Activated T-helper 17 cell treated with anti-CD3 and anti-CD28 coated beads, Interleukin-2, amount 50 U/mL, for 72 hours (primary cell): ENCODE measurements around the gene MUC6. TPM values are rescaled to one million over a fixed set of nuclear protein-coding genes. Genes with fewer than 3 reads are reported as not detected.

Experiments used
- ATAC-seq: fragments of 150-1000 bp; cut with Tn5 transposase; replicated peaks from 2 replicates; pipeline ENCODE4 v1.10.0; 2021; ENCODE audit warnings: mild to moderate bottlenecking, moderate library complexity
- H3K27ac Mint-ChIP-seq: one replicate; pipeline ENCODE4 v1.8.0; 2022; ENCODE audit warnings: mixed read lengths
- H3K27me3 Mint-ChIP-seq: one replicate; pipeline ENCODE4 v1.8.0; 2022; ENCODE audit warnings: mixed read lengths
- H3K36me3 Mint-ChIP-seq: one replicate; pipeline ENCODE4 v1.8.0; 2022; ENCODE audit warnings: low read depth, mild to moderate bottlenecking, mixed read lengths
- H3K4me1 Mint-ChIP-seq: one replicate; pipeline ENCODE4 v1.8.0; 2022; ENCODE audit warnings: mixed read lengths
- H3K4me3 Mint-ChIP-seq: one replicate; pipeline ENCODE4 v1.8.0; 2022; ENCODE audit warnings: mild to moderate bottlenecking, mixed read lengths
- H3K9me3 Mint-ChIP-seq: one replicate; pipeline ENCODE4 v1.8.0; 2022; ENCODE audit warnings: mixed read lengths
- total RNA-seq, 2 donors: library from RNA; stranded (reverse); gene quantifications; one replicate each; pipeline ENCODE4 v1.2.3, GENCODE V29; 2022

Gene MUC6
- total RNA-seq, 2 donors from 2014 or later = not detected

DNA sequence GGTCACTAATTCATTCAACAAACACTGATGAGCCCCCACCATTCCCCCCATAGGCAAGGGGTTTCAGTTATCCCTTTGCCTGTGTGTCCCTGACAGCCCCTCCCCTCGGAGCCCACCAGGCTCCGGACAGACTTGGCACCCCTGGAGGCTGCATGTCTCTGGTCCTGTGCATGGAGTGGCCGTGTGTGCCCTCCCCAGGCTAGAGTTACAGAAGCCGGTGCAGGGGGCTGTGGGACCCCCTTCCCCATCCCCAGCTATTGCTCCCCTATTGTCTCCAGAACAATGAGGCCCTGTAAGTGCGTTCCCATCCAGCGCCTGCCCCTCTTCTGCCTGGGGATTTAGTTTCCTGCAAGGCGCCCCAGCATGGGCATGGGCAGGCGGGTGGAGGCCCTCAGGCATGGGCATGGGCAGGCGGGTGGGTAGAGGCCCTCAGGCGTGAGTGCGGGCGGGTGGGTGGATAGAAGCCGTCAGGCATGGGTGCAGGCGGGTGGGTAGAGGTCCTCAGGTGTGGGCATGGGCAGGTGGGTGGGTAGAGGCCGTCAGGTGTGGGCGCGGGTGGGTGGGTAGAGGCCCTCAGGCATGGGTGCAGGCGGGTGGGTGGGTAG lies 39.6 kb upstream of the MUC6 start:
- Mint-ChIP-seq H3K4me3 (no peak overlapping the region), H3K4me1 (no peaks in the 10 kb centered on the region), H3K27me3 (no peaks in the 10 kb centered on the region), H3K36me3 (no peaks in the 10 kb centered on the region), H3K27ac (no peak overlapping the region), H3K9me3 (no peaks in the 10 kb centered on the region)
- no peak for ATAC-seq

GRCh38 chr11:1075341-1075911 lies 38.9 kb upstream of the MUC6 start:
- Mint-ChIP-seq H3K27ac (no peak overlapping the region), H3K4me3 (no peak overlapping the region)

DNA sequence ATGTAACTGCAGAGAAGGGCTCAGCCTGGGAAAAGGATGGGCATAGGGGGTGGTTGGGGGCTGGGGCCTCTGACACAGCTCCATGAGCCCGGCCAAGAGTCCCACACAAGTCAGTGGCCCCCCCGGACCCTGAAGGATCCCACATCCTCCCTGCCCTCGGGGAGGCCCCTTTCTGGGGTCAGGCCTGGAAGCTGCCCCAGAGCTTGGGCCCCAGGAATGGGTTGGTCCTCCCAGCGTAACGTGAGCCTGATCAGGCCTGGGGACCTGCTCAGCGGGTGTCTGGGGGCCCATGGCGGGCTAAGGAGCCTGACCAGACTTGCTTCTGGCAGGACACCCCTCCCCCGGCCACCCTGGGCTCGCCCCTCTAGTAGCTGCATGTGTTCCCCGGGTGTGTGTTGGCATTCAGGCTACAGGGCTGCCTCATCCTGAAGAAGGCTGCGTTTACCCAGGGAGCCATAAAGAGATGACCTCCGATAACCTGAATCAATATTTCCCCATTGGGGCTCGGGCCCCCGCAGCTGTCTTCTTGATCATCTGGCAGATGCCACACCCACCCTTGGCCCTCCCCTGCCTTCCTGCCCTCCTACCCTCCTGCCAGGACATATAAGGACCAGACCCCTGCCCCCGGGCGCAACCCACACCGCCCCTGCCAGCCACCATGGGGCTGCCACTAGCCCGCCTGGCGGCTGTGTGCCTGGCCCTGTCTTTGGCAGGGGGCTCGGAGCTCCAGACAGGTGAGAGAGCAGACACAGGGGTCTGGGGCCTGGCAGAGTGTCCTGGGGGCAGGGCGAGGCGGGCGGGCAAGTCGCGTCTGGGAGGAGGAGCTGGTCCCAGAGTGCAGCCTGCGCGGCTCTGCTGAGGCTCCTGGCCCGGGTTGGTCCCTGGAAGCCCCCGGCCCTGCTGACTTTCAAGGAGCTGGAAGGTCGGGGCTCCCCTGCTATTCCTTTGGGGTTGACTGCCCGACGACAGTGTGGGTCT lies 38.0 kb upstream of the MUC6 start, which contains the start of gene MUC2:
MUC2 (plus strand) TSS at position 631 of the 978 bp plus-strand sequence.
- Mint-ChIP-seq H3K36me3 (no peaks in the 10 kb centered on the region), H3K4me3 (no peak within 1 kb of the TSS), H3K27ac (no peak within 1 kb of the TSS), H3K4me1 (peaks cover 3% of the 10 kb centered on the region), H3K27me3 (peaks cover 6% of the 10 kb centered on the region), H3K9me3 (no peaks in the 10 kb centered on the region)
- ATAC-seq = no peak

More at GRCh38 chr11:1075341-1075911, 38.9 kb upstream of the MUC6 start:
- no peaks in the 10 kb centered on the region for H3K27me3 Mint-ChIP-seq
- ATAC-seq = no peak
- no peaks in the 10 kb centered on the region for H3K9me3 Mint-ChIP-seq
- no peaks in the 10 kb centered on the region for H3K4me1 Mint-ChIP-seq
- H3K36me3 Mint-ChIP-seq = no peaks in the 10 kb centered on the region

DNA sequence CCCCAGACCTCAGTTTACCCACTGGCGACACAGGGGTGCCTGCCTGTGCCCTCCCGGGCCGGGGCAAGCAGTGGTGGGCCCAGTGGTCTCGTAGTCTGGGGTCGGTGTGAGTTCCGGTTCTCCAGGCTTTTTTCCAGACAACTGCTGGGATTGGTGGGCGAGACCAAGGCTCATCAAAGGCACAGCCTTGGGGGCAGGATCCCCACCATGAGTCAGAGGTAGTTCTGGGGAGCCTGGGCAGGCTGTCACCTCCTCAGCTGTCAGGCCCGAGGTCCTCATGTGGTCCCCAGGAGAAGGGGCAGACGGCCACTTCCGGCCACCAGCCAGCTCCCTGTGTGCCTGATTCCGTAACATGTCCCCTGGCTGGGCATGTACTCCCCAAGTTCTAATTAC lies 37.3 kb upstream of the MUC6 start:
- no peaks in the 10 kb centered on the region for H3K9me3 Mint-ChIP-seq
- H3K4me1 Mint-ChIP-seq = peaks cover 3% of the 10 kb centered on the region
- no peak overlapping the region for H3K4me3 Mint-ChIP-seq
- no peak overlapping the region for H3K27ac Mint-ChIP-seq
- H3K36me3 Mint-ChIP-seq = no peaks in the 10 kb centered on the region
- ATAC-seq = no peak
- peaks cover 7% of the 10 kb centered on the region for H3K27me3 Mint-ChIP-seq

DNA sequence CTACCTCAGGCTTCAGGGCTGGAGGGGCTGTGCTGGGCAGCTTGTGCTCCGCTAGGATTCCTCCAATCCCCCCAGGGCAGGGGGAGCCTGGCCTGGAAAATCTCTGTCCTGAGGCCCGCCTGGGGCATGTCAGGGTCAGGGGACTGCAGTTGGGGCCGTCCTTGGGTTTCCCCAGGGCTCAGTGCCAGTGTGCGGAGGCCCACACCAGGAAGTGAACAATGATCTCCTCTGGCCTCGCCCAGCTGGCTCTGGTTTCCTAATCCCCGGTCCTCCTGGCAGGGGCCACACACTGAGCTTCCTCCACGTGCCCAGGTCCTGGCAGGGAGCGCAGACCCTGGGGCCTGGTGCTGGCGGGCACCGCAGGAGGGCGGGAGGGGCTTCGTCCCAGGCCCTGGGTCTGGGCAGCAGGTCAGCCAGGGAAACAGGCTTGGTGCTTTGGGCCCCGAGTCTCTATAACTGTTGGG lies 36.8 kb upstream of the MUC6 start:
- Mint-ChIP-seq H3K4me3 (no peak overlapping the region), H3K27me3 (peaks cover 7% of the 10 kb centered on the region), H3K36me3 (no peaks in the 10 kb centered on the region), H3K4me1 (peaks cover 3% of the 10 kb centered on the region), H3K9me3 (no peaks in the 10 kb centered on the region), H3K27ac (no peak overlapping the region)
- ATAC-seq = no peak

- Mint-ChIP-seq H3K27ac (no peak overlapping the region), H3K27me3 (peaks cover 7% of the 10 kb centered on the region), H3K9me3 (no peaks in the 10 kb centered on the region), H3K4me1 (peaks cover 3% of the 10 kb centered on the region), H3K4me3 (no peak overlapping the region), H3K36me3 (no peaks in the 10 kb centered on the region)
- ATAC-seq = no peak
Observed at GRCh38 chr11:1072821-1073231, 36.3 kb upstream of the MUC6 start.

GRCh38 chr11:1072116-1072820 lies 35.8 kb upstream of the MUC6 start:
- Mint-ChIP-seq H3K9me3 (no peaks in the 10 kb centered on the region), H3K27me3 (peaks cover 7% of the 10 kb centered on the region), H3K4me1 (peaks cover 3% of the 10 kb centered on the region), H3K27ac (no peak overlapping the region), H3K36me3 (no peaks in the 10 kb centered on the region), H3K4me3 (no peak overlapping the region)
- no peak for ATAC-seq

GRCh38 chr11:1071571-1072115 lies 35.1 kb upstream of the MUC6 start:
- H3K27ac Mint-ChIP-seq = no peak overlapping the region
- H3K4me1 Mint-ChIP-seq = peaks cover 3% of the 10 kb centered on the region
- H3K27me3 Mint-ChIP-seq = peaks cover 10% of the 10 kb centered on the region
- H3K9me3 Mint-ChIP-seq = no peaks in the 10 kb centered on the region
- no peak for ATAC-seq
- H3K36me3 Mint-ChIP-seq = no peaks in the 10 kb centered on the region
- no peak overlapping the region for H3K4me3 Mint-ChIP-seq

DNA sequence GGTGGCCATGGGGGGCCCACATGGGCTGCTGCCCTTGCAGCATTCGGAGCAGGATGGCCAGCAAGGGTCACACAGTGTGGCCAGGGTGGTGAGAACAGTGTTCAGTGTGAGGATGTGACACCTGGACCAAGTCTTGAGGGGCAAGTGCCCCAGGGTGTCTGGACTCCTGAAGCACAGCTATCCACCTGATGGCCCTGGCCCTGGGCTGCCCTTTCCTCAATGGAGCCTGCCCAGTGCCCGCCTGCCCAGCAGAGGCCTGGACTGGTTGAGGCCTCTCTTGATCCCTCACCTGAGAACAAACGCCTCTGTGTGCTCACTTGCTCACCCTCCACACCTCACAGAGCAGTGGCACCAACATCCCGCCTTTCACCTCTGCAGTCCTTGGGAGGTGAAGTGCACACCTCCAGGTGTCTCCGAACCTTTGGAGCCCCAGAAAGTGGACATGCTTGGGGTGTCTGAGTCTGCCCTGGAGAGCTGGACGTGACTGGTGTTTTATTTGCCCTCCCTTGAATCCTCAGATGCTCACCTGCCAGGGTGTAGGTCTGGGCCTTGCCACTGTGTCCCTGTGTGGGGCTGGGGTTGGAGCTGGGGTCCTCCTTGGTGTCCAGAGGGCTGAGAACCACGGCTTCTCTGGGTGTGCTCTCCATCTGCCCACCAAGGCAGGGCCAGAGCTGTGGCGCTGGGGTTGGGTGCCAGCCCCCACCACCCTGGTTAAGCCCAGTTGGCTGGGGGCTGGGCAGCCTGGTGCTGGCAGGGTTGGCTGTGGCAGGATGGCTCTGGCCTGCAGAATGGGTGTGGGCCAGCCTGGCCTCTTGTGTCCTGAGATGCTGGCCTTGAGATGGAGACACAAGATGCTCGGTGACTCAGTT lies 34.3 kb upstream of the MUC6 start:
- Mint-ChIP-seq H3K27me3 (peaks cover 11% of the 10 kb centered on the region), H3K4me3 (no peak overlapping the region), H3K4me1 (peaks cover 3% of the 10 kb centered on the region), H3K36me3 (no peaks in the 10 kb centered on the region), H3K9me3 (no peaks in the 10 kb centered on the region), H3K27ac (no peak overlapping the region)
- ATAC-seq = no peak

DNA sequence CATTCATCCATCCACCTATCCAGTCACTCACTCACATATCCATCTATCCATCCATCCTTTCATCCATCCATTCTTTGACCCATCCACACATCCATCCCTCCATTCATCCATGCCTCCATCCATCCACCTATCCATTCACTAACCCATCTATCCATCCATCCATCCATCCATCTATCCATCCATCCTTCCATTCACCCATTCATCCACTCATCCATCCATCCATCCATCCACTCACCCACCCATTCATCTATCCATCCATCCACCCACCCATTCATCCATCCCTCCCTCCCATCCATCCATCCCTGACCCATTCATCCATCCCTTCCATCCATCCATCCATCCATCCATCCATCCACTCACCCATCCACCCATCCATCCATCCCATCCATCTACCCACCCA lies 33.2 kb upstream of the MUC6 start:
- H3K4me3 Mint-ChIP-seq = no peak overlapping the region

DNA sequence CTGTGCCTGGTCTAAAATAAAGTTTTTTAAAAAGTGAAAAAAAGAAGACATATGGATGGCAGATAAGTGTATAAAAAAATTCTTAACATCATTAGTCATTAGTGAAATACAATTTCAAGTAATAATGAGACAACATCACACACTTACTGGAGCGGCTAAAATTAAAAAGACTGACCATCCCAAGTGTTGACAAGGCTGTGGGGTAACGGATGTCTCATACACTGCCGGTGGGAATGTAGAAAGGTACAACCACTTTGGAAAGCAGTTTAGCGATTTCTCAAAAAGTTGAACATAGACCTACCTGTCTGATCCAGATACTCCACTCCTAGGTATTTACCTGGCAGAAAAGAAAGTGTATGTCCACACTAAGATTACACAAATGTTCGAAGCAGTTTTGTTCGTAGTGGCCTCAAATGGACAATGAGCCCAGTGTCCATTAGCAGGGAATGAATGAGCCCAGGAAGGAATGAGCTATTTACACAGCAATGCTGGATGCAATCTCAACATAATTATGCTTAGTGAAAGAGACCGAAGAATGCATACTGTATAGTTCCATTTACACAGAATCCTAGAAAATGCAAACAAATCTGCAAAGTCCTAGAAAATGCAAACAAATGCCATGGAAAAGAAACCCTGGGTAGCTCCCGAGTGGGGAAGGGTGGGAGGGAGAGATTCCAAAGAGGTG lies 31.4 kb upstream of the MUC6 start:
- Mint-ChIP-seq H3K27me3 (peaks cover 18% of the 10 kb centered on the region), H3K27ac (no peak overlapping the region), H3K9me3 (no peaks in the 10 kb centered on the region), H3K4me1 (peaks cover 3% of the 10 kb centered on the region), H3K4me3 (no peak overlapping the region), H3K36me3 (no peaks in the 10 kb centered on the region)
- ATAC-seq = no peak

More for the DNA sequence above, 33.2 kb upstream of the MUC6 start:
- Mint-ChIP-seq H3K4me1 (peaks cover 3% of the 10 kb centered on the region), H3K27me3 (peaks cover 15% of the 10 kb centered on the region), H3K36me3 (no peaks in the 10 kb centered on the region), H3K9me3 (no peaks in the 10 kb centered on the region), H3K27ac (no peak overlapping the region)
- no peak for ATAC-seq

- Mint-ChIP-seq H3K4me1 (no peaks in the 10 kb centered on the region), H3K27ac (no peak overlapping the region), H3K36me3 (no peaks in the 10 kb centered on the region)
Observed at GRCh38 chr11:1064167-1064566, 27.6 kb upstream of the MUC6 start.

More at GRCh38 chr11:1064167-1064566, 27.6 kb upstream of the MUC6 start:
- no peak overlapping the region for H3K4me3 Mint-ChIP-seq
- peaks cover 16% of the 10 kb centered on the region for H3K27me3 Mint-ChIP-seq
- ATAC-seq = no peak
- peaks cover 5% of the 10 kb centered on the region for H3K9me3 Mint-ChIP-seq
